ENCODE measurements around the gene ZNF496.
"Not testable (repeated sequence)": the region's sequence is repeated elsewhere in the genome, so short reads cannot be mapped to it uniquely, and the experiment has no call there.

ZNF496 gene

DNA sequence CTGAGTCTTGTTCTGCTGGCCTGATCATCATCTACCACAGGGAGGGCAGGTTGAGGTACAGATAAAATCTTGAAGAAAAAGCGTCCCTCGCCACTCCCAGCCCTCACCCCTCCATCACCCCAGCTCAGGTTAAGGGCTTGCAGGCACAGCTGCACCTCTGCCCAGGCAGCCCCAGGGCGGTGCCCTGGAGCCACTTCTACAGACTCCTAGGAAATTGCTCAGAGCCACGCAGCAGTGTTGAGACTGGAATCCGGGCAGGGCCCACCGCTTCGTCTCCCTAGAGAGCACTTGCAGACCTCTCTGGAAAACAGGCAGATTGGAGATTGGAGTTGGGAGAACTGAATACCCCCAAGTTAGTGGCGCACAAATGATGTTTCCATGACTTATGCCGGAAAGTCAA is 40.5 kb downstream of the ZNF496 start:
- no peak for DNase-seq

DNA sequence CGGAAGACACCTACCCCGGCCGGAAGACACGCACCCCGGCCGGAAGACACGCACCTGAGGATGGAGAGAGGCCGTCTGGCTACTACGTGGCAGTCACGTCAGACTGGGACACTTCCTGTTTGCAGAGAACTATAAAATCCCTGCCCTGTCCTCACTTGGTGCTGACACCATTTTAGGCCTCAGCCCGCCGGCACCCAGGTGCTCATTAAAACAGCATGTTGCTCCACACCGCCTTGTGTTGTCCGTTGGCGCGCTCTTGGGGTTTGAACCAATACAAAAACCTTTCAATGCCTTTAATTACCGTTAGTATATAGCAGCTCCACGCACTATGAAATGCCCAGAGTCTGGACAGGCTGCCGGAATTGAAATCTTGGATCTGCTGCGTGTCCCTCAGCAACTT is 41.1 kb downstream of the ZNF496 start:
- no peak for DNase-seq

GRCh38 chr1:247289274-247289892 is 42.3 kb downstream of the ZNF496 start:
- DNase-seq: not testable (repeated sequence)

DNA sequence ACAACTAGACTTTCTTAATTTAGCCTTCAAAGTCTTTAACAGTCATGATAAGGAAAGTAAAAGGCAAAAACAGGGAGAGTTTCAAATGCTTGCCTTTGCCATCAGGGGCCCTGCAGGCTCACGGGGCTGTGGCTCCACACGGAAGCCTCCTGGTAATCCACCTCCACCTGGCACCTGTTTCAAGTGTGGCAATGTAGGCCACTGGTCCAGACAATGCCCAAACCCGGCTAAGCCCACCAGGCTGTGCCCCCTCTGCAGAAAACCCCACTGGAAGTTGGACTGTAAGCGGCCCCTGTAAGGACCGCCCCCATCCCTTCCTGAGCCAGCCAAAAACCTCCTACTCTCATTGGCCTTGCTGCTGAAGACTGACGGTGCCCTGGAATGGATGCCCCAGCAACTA is 43.3 kb downstream of the ZNF496 start:
- DNase-seq: no peak

DNA sequence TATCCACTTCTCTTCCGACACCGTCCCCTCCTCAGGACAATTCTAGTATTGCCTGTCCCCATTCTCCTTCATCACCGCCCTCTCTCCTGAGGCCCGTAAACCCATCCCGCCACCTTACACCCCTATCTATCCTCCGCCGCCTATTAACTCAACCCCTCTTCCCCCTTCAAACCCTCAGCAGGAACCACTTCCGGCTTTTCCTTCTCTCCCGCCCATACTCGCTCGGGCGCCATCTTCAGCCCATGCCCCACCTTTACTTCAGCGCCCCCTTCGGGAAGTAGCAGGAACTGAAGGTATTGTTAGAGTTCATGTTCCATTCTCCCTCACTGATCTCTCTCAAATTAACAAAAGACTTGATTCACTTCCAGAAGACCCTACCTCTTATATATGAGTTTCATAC is 44.2 kb downstream of the ZNF496 start:
- DNase-seq: no peak

- no peak for DNase-seq
Observed at GRCh38 chr1:247286134-247286670, 45.5 kb downstream of the ZNF496 start.

GRCh38 chr1:247281001-247281574 is 50.6 kb downstream of the ZNF496 start:
- DNase-seq: no peak

DNA sequence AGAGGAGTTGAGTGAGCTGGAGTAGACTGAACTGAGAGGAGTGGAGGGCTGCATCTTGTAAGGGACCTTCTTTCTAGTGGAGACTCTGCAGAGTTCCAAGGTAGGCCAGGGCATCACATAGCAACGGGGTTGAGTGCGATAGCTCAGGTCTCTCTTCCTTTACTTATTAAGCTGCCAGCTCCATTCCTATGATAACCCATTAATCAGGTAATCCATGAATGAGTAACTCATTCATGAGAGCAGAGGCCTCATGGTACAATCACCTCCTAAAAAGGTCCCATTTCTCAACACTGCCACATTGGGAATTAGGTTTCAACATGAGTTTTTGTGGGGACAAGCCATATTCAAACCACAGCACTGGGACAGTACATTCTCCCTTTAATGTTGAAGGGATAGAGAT is 54.5 kb downstream of the ZNF496 start:
- no peak for DNase-seq

DNA sequence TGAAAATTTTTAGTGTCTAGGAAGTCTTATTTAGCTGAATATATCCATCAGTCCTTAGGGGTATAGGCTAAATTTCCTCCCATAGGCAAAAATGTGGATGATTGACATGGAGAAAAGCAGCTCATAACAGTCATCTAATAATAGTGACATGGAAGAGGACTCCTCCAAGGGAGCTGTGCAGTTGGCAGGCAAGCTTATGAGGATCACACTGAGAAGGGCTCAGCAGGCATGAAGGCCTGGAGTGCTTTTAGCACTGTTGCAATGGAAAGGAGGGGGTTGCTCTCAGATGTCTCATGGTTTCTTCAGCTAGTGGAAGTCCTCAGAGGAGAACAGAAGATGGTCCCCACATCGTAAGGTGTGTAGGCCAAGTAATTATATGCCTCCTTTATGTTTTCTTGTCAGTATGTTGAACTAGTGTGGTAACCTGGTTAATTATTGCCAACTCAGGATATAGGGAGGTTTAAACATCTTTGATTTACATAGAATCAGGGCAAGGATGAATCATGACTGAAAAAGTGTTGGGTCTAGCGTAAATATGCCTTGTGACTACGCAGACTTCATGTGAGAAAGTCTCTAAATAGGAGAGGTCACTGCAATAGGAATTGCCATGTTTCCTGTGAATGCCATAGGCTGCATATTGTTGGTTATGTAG is 56.9 kb downstream of the ZNF496 start:
- no peak for DNase-seq

- peak; percentile 18 for DNase-seq
Observed at GRCh38 chr1:247273013-247273412, 58.7 kb downstream of the ZNF496 start.

DNA sequence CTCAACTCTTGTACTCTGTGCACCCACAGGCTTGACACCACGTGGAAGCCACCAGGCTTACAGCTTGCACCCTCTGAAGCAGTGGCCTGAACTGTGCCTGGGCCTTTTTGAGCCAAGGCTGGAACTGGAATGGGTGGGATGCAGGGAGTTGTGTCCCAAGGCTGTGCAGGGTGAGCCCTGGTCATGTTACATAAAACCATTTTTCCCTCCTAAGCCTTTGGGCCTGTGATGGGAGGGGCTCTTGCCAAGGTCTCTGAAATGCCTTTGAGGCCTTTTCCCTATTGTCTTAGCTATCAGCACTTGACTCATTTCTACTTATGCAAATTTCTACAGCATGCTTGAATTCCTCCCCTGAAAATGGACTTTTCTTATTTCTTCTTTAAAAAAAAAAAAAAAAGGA is 61.7 kb downstream of the ZNF496 start:
- DNase-seq: no peak

- no peak for DNase-seq
Observed at GRCh38 chr1:247269133-247269532, 62.5 kb downstream of the ZNF496 start.

DNA sequence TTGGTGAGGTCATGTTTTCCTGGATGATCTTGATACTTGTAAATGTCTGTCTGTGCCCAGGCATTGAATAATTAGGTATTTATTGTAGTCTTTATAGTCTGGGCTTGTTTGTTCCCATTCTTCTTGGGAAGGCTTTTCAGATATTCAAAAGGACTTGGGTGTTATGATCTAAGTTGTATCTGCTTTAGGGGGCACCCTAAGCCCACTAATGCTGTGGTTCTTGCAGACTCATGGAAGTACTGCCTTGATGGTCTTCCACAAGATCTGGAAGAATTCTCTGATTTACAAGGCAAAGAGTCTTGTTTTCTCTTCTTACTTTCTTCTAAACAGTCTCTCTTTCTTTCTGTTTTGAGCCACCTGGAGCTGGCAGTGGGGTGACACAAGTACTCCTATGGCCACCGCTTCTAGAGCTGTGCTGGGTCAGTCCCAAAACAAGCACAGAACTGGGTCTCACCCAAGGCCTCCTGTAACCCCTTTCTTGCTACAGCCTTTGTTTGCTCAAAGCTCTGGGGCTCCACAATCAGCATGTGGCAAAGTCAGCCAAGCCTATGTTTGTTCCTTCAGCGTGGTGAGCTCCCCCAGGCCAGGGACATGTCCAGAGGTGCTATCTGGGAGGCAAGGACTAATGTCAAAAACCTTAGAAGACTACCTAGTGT is 63.1 kb downstream of the ZNF496 start:
- peak; percentile 22 for DNase-seq

DNA sequence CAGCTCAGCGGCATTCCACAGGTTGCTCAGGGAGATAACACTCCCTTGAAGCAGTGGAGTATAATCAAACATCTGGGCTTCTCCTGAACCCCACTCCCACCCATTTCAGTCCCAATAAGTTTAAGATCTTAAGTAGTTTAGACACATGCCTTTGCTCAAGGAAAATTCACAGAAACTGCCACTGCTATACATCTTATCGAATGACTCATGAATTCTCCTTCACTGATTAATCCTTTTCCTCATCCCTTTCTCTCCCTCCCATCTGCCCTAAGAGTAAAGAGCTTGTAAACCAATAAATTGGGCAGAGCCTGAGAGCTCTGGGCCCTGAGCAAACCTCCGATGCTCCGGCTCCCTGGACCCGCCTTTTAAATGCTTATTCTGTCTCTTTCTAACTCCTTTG is 65.6 kb downstream of the ZNF496 start:
- DNase-seq: no peak

DNA sequence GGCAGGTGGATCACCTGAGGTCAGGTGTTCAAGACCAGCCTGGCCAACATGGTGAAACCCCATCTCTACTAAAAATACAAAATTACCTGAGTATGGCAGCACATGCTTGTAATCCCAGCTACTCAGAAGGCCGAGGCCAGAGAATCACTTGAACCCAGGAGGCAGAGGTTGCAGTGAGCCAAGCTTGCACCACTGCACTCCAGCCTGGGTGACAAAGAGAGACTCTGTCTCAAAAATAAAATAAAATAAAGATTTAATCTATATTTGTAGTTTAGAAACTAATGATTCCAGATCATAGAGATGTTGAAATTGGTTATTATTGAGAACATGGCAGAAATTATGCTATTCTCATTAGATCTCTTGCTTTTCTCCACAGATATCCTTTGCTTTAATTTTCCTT is 75.9 kb downstream of the ZNF496 start, which contains the start of gene VN1R5:
Gene VN1R5 (plus strand): TSS at position 301 of the 400 bp plus-strand sequence.
- not testable (repeated sequence) for DNase-seq

DNA sequence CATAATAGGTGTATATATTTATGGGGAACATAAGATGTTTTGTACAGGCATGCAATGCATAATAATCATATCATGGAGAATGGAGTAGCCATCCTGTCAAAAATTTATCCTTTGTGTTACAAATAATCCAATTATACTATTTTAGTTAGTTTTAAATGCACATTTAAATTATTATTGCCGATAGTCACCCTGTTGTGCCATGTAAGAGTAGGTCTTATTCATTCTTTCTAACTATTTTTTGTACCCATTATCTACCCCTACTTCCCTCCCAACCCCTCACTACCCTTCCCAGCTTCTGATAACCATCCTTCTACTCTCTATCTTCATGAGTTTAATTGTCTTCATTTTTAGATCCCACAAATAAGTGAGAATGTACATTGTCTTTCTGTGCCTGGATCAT is 84.1 kb downstream of the ZNF496 start:
- DNase-seq: no peak
